ENCODE data around the gene KRTAP12-4.

GRCh38 chr21:44677881-44678280, 23.4 kb upstream of the KRTAP12-4 start:
- TF ChIP-seq, protein P1, sequence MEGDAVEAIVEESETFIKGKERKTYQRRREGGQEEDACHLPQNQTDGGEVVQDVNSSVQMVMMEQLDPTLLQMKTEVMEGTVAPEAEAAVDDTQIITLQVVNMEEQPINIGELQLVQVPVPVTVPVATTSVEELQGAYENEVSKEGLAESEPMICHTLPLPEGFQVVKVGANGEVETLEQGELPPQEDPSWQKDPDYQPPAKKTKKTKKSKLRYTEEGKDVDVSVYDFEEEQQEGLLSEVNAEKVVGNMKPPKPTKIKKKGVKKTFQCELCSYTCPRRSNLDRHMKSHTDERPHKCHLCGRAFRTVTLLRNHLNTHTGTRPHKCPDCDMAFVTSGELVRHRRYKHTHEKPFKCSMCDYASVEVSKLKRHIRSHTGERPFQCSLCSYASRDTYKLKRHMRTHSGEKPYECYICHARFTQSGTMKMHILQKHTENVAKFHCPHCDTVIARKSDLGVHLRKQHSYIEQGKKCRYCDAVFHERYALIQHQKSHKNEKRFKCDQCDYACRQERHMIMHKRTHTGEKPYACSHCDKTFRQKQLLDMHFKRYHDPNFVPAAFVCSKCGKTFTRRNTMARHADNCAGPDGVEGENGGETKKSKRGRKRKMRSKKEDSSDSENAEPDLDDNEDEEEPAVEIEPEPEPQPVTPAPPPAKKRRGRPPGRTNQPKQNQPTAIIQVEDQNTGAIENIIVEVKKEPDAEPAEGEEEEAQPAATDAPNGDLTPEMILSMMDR (IDR thresholded peaks at IDR 0.05), result no peak
- TF ChIP-seq POLR2A (IDR thresholded peaks at IDR 0.05), result no peak
- TF ChIP-seq POLR2AphosphoS5 (IDR thresholded peaks at IDR 0.05), result no peak
